SK-N-SH treated with all-trans-retinoic acid at 6 μM for 48 hours (cell line): Measurements from ENCODE around the gene CTIF.

Source experiments
- ARNTL ChIP-seq: fragments of 450-650 bp; formaldehyde crosslinking; IDR thresholded peaks from 2 replicates; pipeline ENCODE4 v1.5.0; 2020; ENCODE audit warnings: low read depth, mild to moderate bottlenecking, moderate library complexity, borderline replicate concordance
- CSDC2 ChIP-seq: fragments of 250-450 bp; sonication (Bioruptor Pico); IDR thresholded peaks from 2 replicates; pipeline ENCODE4 v1.5.0; 2020; ENCODE audit warnings: mild to moderate bottlenecking, moderate library complexity
- ESRRG ChIP-seq: fragments of 250-450 bp; sonication (Bioruptor Pico); IDR thresholded peaks from 2 replicates; pipeline ENCODE4 v1.6.1; 2021; ENCODE audit warnings: mild to moderate bottlenecking
- GLIS3 ChIP-seq: fragments of 250-450 bp; sonication (Bioruptor Pico); IDR thresholded peaks from 2 replicates; pipeline ENCODE4 v1.5.0; 2020; ENCODE audit warnings: mild to moderate bottlenecking, moderate library complexity
- ISL1 ChIP-seq: fragments of 250-450 bp; sonication (Bioruptor Pico); IDR thresholded peaks from 2 replicates; pipeline ENCODE4 v2.1.2; 2022; ENCODE audit warnings: mild to moderate bottlenecking, moderate library complexity
- OSR1 ChIP-seq: fragments of 250-450 bp; sonication (Bioruptor Pico); IDR thresholded peaks from 2 replicates; pipeline ENCODE4 v1.8.0; 2022; ENCODE audit warnings: moderate library complexity, mild to moderate bottlenecking, inconsistent platforms
- RARB ChIP-seq: fragments of 250-450 bp; sonication (Bioruptor Pico); IDR thresholded peaks from 2 replicates; pipeline ENCODE4 v1.8.0; 2021; ENCODE audit warnings: mild to moderate bottlenecking, moderate library complexity
- SNAI2 ChIP-seq: fragments of 250-450 bp; sonication (Bioruptor Pico); IDR thresholded peaks from 2 replicates; pipeline ENCODE4 v1.5.0; 2020; ENCODE audit warnings: mild to moderate bottlenecking, moderate library complexity
- TOX ChIP-seq: fragments of 250-450 bp; sonication (Bioruptor Pico); IDR thresholded peaks from 2 replicates; pipeline ENCODE4 v1.8.0; 2021; ENCODE audit warnings: mild to moderate bottlenecking, moderate library complexity, borderline replicate concordance
- ZFP3 ChIP-seq: fragments of 250-450 bp; sonication (Bioruptor Pico); IDR thresholded peaks from 2 replicates; pipeline ENCODE4 v1.5.0; 2020; ENCODE audit warnings: mild to moderate bottlenecking, moderate library complexity
- ZFP30 ChIP-seq: fragments of 450-650 bp; formaldehyde crosslinking; IDR thresholded peaks from 2 replicates; pipeline ENCODE4 v1.5.0; 2022; ENCODE audit warnings: mild to moderate bottlenecking, moderate library complexity
- ZNF70 ChIP-seq: fragments of 450-650 bp; formaldehyde crosslinking; IDR thresholded peaks from 2 replicates; pipeline ENCODE4 v1.5.0; 2020; ENCODE audit warnings: mild to moderate bottlenecking, moderate library complexity
- TF ChIP-seq, protein P1 (sequence below): fragments of 250-450 bp; sonication (Bioruptor Pico); IDR thresholded peaks from 2 replicates; pipeline ENCODE4 v1.5.1; 2020; ENCODE audit warnings: low read depth, mild to moderate bottlenecking, moderate library complexity

DNA sequence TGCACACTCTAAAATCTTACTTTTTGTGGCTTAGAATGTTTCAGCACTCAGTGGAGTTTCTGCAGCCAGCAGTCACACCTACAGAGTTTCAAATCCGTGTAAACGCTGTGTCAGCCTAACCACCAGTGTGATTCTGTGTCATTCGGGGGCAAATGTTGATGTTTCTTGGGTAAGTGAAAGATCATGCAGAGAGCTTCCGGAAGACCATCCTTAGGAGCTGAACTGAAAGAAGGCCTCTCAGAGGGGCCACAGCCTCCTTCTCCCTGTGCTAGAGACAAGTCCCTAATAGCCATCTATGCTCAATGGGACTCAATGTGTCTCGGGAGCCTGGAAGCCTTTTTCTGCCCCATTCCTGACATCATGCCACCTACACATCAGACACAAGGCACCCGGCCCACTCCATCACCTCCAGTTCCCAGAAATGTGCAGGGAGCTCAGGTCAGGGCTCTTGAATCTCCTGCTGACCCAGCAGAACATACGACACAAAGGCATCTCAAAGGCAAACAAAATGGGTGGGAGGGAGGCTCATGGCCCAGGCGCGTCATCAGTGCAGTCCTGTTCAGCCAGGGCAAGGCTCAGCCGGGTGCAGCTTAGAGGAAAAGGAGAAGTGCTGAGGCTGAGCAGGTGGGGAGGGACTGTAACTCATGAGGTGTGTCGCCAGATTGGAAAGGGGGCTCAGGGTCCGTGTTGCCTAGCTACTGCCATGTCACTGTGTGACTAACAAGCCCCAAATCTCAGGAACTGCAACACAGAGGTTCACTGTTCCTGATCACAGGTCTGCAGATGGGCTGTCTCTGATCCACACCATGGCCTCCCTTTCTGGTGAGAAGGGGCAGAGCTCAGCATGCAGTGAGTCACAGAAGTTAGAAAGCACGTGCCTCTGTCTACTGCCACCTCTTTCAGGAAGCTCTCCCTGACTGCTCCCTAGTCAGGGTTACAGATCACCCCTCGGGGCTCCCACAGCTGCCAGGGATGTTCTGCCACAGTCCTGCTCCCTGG lies 329.9 kb downstream of the CTIF start:
- TF ChIP-seq ZFP30 (CRISPR knock-in tag) (no peak), SNAI2 (CRISPR knock-in tag) (no peak), TOX (CRISPR knock-in tag) (no peak), CSDC2 (no peak), ARNTL (CRISPR knock-in tag) (no peak), GLIS3 (CRISPR knock-in tag) (no peak), ISL1 (CRISPR knock-in tag) (no peak), RARB (CRISPR knock-in tag) (no peak), OSR1 (no peak), ESRRG (CRISPR knock-in tag) (no peak), ZNF70 (no peak), ZFP3 (CRISPR knock-in tag) (no peak)
- TF ChIP-seq, protein P1, sequence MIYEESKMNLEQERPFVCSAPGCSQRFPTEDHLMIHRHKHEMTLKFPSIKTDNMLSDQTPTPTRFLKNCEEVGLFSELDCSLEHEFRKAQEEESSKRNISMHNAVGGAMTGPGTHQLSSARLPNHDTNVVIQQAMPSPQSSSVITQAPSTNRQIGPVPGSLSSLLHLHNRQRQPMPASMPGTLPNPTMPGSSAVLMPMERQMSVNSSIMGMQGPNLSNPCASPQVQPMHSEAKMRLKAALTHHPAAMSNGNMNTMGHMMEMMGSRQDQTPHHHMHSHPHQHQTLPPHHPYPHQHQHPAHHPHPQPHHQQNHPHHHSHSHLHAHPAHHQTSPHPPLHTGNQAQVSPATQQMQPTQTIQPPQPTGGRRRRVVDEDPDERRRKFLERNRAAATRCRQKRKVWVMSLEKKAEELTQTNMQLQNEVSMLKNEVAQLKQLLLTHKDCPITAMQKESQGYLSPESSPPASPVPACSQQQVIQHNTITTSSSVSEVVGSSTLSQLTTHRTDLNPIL (CRISPR knock-in tag), result no peak
